GM19035 (cell line): ENCODE data around the gene SLC35F4.

Experiments used
- ATAC-seq: cut with Tn5 transposase; IDR thresholded peaks from one replicate; pipeline ENCODE4 v1.9.1; 2021; ENCODE audit not compliant: unreplicated experiment

The SLC35F4 gene

GRCh38 chr14:57549016-57549564, 316.8 kb downstream of the SLC35F4 start:
- ATAC-seq: no peak

DNA sequence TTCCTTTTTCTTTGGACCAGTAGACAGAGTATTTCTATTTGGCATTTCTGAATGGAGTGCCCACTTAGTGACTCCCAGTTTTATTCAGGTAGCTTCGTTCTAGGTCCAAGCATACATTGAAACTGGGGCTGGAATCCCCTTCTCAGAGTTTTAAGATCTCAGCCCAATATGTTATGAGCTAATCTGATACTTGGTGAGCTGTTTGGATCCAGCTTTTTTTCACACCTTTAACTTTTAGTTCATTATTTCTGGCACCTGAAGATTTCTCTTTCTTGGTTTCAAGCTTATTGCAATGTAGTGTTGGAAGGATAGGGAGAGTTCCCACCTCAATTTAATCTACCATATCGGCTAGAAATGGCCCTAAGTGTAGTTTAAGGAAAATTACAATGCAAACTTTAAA, 318.8 kb downstream of the SLC35F4 start:
- ATAC-seq: no peak

- no peak for ATAC-seq
Observed at GRCh38 chr14:57533214-57533613, 332.7 kb downstream of the SLC35F4 start.

DNA sequence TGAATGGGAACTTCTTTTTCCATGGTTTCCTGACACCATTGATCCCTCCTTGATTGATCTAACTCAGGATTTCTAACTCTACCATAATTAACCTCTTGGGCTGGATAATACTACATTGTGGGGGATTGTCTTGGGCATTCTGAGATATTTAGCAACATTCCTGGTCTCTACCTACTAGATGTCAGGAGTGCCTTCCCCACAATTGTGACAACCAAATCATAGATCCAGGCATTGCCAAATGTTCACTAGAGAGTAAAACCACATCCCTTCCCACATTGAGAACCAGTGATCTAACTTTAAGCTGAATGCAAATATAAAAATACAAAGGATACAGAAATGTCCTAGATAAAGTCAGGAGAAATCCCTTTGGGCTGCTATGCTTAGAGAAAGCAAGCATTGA, 335.3 kb downstream of the SLC35F4 start:
- ATAC-seq: no peak

- no peak for ATAC-seq
Observed at GRCh38 chr14:57526942-57527341, 338.9 kb downstream of the SLC35F4 start.

DNA sequence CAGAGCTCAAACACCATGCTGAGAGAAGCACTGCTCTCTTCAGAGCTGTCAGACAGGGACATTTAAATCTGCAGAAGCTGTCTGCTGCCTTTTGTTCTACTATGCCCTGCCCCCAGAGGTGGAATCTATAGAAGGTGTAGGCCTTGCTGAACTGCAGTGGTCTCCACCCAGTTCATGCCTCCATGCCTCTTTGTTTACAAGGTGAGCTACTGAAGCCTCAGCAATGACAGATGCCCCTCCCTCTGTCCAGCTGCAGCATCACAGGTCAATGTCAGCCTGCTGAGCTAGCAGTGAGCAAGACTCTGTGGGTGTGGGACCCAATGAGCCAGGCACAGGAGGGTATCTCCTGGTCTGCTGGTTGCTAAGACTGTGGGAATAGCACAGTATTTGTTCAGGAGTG, 346.8 kb downstream of the SLC35F4 start:
- no peak for ATAC-seq
